K562 (cell line): Measurements from ENCODE around the gene RFNG. TPM values are rescaled to one million over a fixed set of nuclear protein-coding genes. Genes with fewer than 3 reads are reported as not detected.

Experiments
- ATAC-seq: fragments of 200-7000 bp; cut with Tn5 transposase; 3 replicates; pipeline ENCODE4 v1.9.1; 2020; ENCODE audit warnings: moderate library complexity
- BruUV-seq: library from RNA; stranded (reverse); fragments of 400-500 nt; replicated peaks from 2 replicates; lab custom pipeline; 2021; lab: Mats Ljungman, UMichigan
- CTCF ChIA-PET: fragments of 300-600 bp; formaldehyde crosslinking; extraction: SDS; loops from one replicate; lab custom pipeline; 2021; ENCODE audit warnings: low intra/inter-chr PET ratio; lab: Yijun Ruan, JAX
- POLR2A ChIA-PET: fragments of 300-600, 350-650 bp; sonication (Branson Sonifier 250); formaldehyde crosslinking; extraction: SDS; loops from one replicate; lab custom pipeline; 2021; ENCODE audit warnings: antibody characterized with exemption, inconsistent platforms; lab: Yijun Ruan, JAX
- DNase-seq, 4 experiments: peaks; one replicate each; pipeline versions ENCODE4 v3.0.0 to v3.0.0-alpha.2; 2011 to 2018; ENCODE audit warnings: low spot score in 3 of 4, mixed read lengths in 3 of 4; ENCODE audit errors: extremely low read depth in 1 of 4
- FAIRE-seq: peaks from 2 replicates; lab custom pipeline; 2011; peaks lifted over from hg19 to GRCh38; lab: Jason Lieb, UNC
- H2AFZ ChIP-seq: 2 replicates; pipeline ENCODE4 v1.6.0; 2011; ENCODE audit warnings: low read depth, low read length, control low read depth, inconsistent platforms
- H3K27ac ChIP-seq: fragments of 200-600 bp; 3 replicates; pipeline ENCODE4 v1.8.0; 2011; ENCODE audit warnings: low read depth, mild to moderate bottlenecking, control low read depth, inconsistent platforms, low read length, moderate library complexity, mixed read lengths; ENCODE audit errors: extremely low read depth
- H3K27me3 ChIP-seq, 2 experiments: fragments of 300-600 bp in 1 of 2; 2 replicates in 1 of 2; 3 replicates in 1 of 2; pipeline versions ENCODE4 v1.6.0 to v1.8.0; 2011; ENCODE audit warnings: inconsistent platforms in 2 of 2, low read length in 2 of 2, mild to moderate bottlenecking in 1 of 2, mixed read lengths in 1 of 2, moderate library complexity in 1 of 2; ENCODE audit not compliant: control insufficient read depth in 2 of 2, insufficient read depth in 2 of 2
- H3K36me3 ChIP-seq: fragments of 300-600 bp; 3 replicates; pipeline ENCODE4 v1.8.0; 2011; ENCODE audit warnings: mild to moderate bottlenecking, low read length, inconsistent platforms; ENCODE audit not compliant: control insufficient read depth, insufficient read depth
- H3K4me1 ChIP-seq, 2 experiments: fragments of 200-600 bp in 1 of 2; replicated peaks in 1 of 2; 2 replicates in 1 of 2; 3 replicates in 1 of 2; pipeline versions ENCODE4 v1.5.1 to v1.8.0; 2011; ENCODE audit warnings: inconsistent platforms in 2 of 2, low read length in 2 of 2, mild to moderate bottlenecking in 1 of 2, mixed read lengths in 1 of 2, moderate library complexity in 1 of 2; ENCODE audit not compliant: control insufficient read depth in 2 of 2, insufficient read depth in 2 of 2
- H3K4me2 ChIP-seq: 2 replicates; pipeline ENCODE4 v1.6.1; 2011; ENCODE audit warnings: low read length, control low read depth, inconsistent platforms, mixed read lengths; ENCODE audit not compliant: insufficient read depth
- H3K4me3 ChIP-seq: fragments of 200-600 bp; sonication (generic), shearing (Covaris generic); 2 replicates; pipeline ENCODE4 v1.5.1; 2016; ENCODE audit warnings: control low read depth, inconsistent platforms
- H3K79me2 ChIP-seq: fragments of 200-600 bp; 3 replicates; pipeline ENCODE4 v1.8.0; 2011; ENCODE audit warnings: low read length, inconsistent platforms; ENCODE audit not compliant: control insufficient read depth, insufficient read depth
- H3K9ac ChIP-seq, 2 experiments: 2 replicates each; pipeline versions ENCODE4 v1.6.0 to v1.6.1; 2011; ENCODE audit warnings: low read depth in 2 of 2, low read length in 2 of 2, control low read depth in 1 of 2, inconsistent platforms in 1 of 2, mild to moderate bottlenecking in 1 of 2, mixed read lengths in 1 of 2; ENCODE audit not compliant: insufficient read depth in 1 of 2
- H3K9me1 ChIP-seq: one replicate; pipeline ENCODE4 v1.6.0; 2011; ENCODE audit warnings: inconsistent platforms, mild to moderate bottlenecking, low read length, moderate library complexity; ENCODE audit not compliant: control insufficient read depth, insufficient read depth
- H3K9me3 ChIP-seq: replicated peaks from 2 replicates; pipeline ENCODE4 v1.5.1; 2011; ENCODE audit warnings: low read depth, low read length, inconsistent platforms; ENCODE audit not compliant: control insufficient read depth, insufficient read depth
- H4K20me1 ChIP-seq: replicated peaks from 2 replicates; pipeline ENCODE4 v1.6.1; 2011; ENCODE audit warnings: low read length, inconsistent platforms, mixed read lengths; ENCODE audit not compliant: control insufficient read depth, insufficient read depth
- FIP1L1 ChIP-seq: fragments of 200-400 bp; formaldehyde crosslinking; IDR thresholded peaks from 2 replicates; pipeline ENCODE4 v1.6.1; 2018; ENCODE audit warnings: mild to moderate bottlenecking, low read depth, low read length; ENCODE audit not compliant: poor library complexity, severe bottlenecking
- HNRNPK ChIP-seq: fragments of 200-400 bp; formaldehyde crosslinking; IDR thresholded peaks from one replicate; pipeline ENCODE4 v1.6.1; 2018; ENCODE audit warnings: mild to moderate bottlenecking, low read depth, low read length; ENCODE audit not compliant: poor library complexity, severe bottlenecking
- MTA3 ChIP-seq: fragments of 450-650 bp; formaldehyde crosslinking; IDR thresholded peaks from 2 replicates; pipeline ENCODE4 v1.6.1; 2017; ENCODE audit warnings: mild to moderate bottlenecking, borderline replicate concordance
- MXI1 ChIP-seq: IDR thresholded peaks from 2 replicates; pipeline ENCODE4 v1.6.1; 2011; ENCODE audit warnings: low read depth, mild to moderate bottlenecking, improper control_type of control experiment, low read length
- SIN3A ChIP-seq, 2 experiments: fragments of 150-350 bp in 1 of 2; IDR thresholded peaks; 2 replicates each; pipeline ENCODE4 v1.6.1; 2011 to 2016; ENCODE audit warnings: borderline replicate concordance in 2 of 2, low read depth in 2 of 2, low read length in 2 of 2, mild to moderate bottlenecking in 2 of 2, moderate library complexity in 2 of 2; ENCODE audit not compliant: control insufficient read depth in 1 of 2
- THAP12 ChIP-seq: fragments of 250-450 bp; sonication (Bioruptor Pico); IDR thresholded peaks from 2 replicates; pipeline ENCODE4 v1.9.0; 2021; ENCODE audit warnings: mild to moderate bottlenecking, inconsistent platforms
- YY1 ChIP-seq, 3 experiments: IDR thresholded peaks; 2 replicates each; pipeline ENCODE4 v1.6.1; 2011; ENCODE audit warnings: low read length in 2 of 3, mild to moderate bottlenecking in 2 of 3, moderate library complexity in 2 of 3, borderline replicate concordance in 1 of 3, control low read depth in 1 of 3, low read depth in 1 of 3; ENCODE audit not compliant: insufficient read depth in 3 of 3, insufficient replicate concordance in 2 of 3, control insufficient read depth in 1 of 3, insufficient read length in 1 of 3; ENCODE audit errors: extremely low read depth in 1 of 3
- ZBTB11 ChIP-seq, 3 experiments: fragments of 200-800 bp in 1 of 3; fragments of 250-450 bp in 1 of 3; fragments of 450-650 bp in 1 of 3; sonication (Bioruptor Pico) in 1 of 3; sonication (Bioruptor generic) in 1 of 3; formaldehyde crosslinking in 1 of 3; IDR thresholded peaks; 2 replicates each; pipeline versions ENCODE4 v1.6.1 to v1.8.0; 2016 to 2022; ENCODE audit warnings: mild to moderate bottlenecking in 2 of 3, missing genetic modification characterization in 2 of 3, missing compliant biosample characterization in 1 of 3, moderate library complexity in 1 of 3
- ZBTB7A ChIP-seq: IDR thresholded peaks from 2 replicates; pipeline ENCODE4 v1.6.1; 2011; ENCODE audit warnings: low read depth, mild to moderate bottlenecking, low read length, moderate library complexity, borderline replicate concordance; ENCODE audit not compliant: control insufficient read depth
- WGBS: fragments of 100-300 bp; shearing (Covaris generic); methylation state at CpG from one replicate; pipeline ENCODE4 v1.1.6; 2016; ENCODE audit warnings: low coverage, mixed read lengths; ENCODE audit not compliant: insufficient coverage; ENCODE audit errors: missing lambda C conversion rate; 5-methylcytosine and 5-hydroxymethylcytosine counted together
- in situ Hi-C: fragments of 300-500 bp; cut with MboI; formaldehyde crosslinking; loops from 4 replicates; pipeline ENCODE4 v1.15.0; 2018; ENCODE audit warnings: inconsistent platforms, mixed read lengths
- intact Hi-C: fragments of 100-400 bp; cut with micrococcal nuclease; formaldehyde crosslinking; loops from 2 replicates; pipeline ENCODE4 v1.14.2; 2022
- polyA plus RNA-seq, 8 experiments: library from polyadenylated mRNA; depleted of rRNA in 4 of 8; stranded (reverse) in 5 of 8; unstranded in 3 of 8; fragments of >200 nt; fragmentation: Nextera tagmentation in 2 of 8; fragmentation: Illumina TruSeq in 1 of 8; extraction: Ambion mirVana in 2 of 8; extraction: Trizol in 1 of 8; gene quantifications; 2 replicates each; pipeline versions ENCODE4 v1.2.1 to v1.2.3, GENCODE V29; 2011 to 2014; ENCODE audit warnings: inconsistent platforms in 1 of 8, missing spikeins in 1 of 8
- total RNA-seq, 7 experiments: library from RNA; depleted of rRNA in 6 of 7; stranded (reverse); fragments of >200 nt in 6 of 7; fragmentation: Illumina TruSeq in 2 of 7; extraction: Trizol in 2 of 7; gene quantifications; 2 replicates each; pipeline versions ENCODE4 v1.2.1 to v1.2.3, GENCODE V29; 2011 to 2021; ENCODE audit warnings: low replicate concordance in 1 of 7

Gene RFNG
- total and polyA plus RNA-seq, 9 of the 15 experiments (the other 6 are each of a cell fraction or from before 2014, with no cell fraction given) = 0.32 to 32.8 (median 9.5) TPM

GRCh38 chr17:82022310-82022980 is 29.2 kb downstream of the RFNG start, which contains the start of gene CENPX:
Gene CENPX (minus strand): TSS chr17:82022878. CDS start chr17:82022861, 17 bp downstream.
- H3K27ac ChIP-seq = peak within 1 kb of the TSS; percentile 77
- peaks cover 14 to 91% of the 10 kb centered on the region in 2 experiments for H3K4me1 ChIP-seq
- H3K9me1 ChIP-seq = no peaks in the 10 kb centered on the region
- no peaks in the 10 kb centered on the region for H3K9me3 ChIP-seq
- under 1% methylated on average over 39 of the region's 64 CpGs for WGBS
- peaks cover 36% of the 10 kb centered on the region for H3K79me2 ChIP-seq
- H3K36me3 ChIP-seq = peaks cover 30% of the 10 kb centered on the region; the same call in 1 of the 3 replicates
- in situ Hi-C loops (no loop called here), intact Hi-C loops (loop anchor here (2.0 to 5.0 kb wide), 2 partner anchors 45 to 162 kb away; partner anchors contain the start of genes ASPSCR1 and P4HB)
- BruUV-seq = TSS peak; percentile 69
- ChIA-PET CTCF (interaction anchor here (1.2 to 6.6 kb wide), 2 partner anchors 63 to 532 kb away, joined by 4 to 103 read pairs; partner anchors contain the start of gene NOTUM), POLR2A (interaction anchor here (0.5 to 5.0 kb wide), 13 partner anchors 9 to 306 kb away, joined by 3 to 51 read pairs (median 3); partner anchors contain the start of genes ALYREF, ANAPC11, ASPSCR1 and DCXR)
- H3K27me3 ChIP-seq = no peaks in the 10 kb centered on the region
- no peak for DNase-seq
- FAIRE-seq = no peak
- peak within 1 kb of the TSS; percentile 84 for H3K4me2 ChIP-seq
- H2AFZ ChIP-seq = peak within 1 kb of the TSS; percentile 71
- peak within 1 kb of the TSS; percentile 91 for H3K4me3 ChIP-seq
- H4K20me1 ChIP-seq = peaks cover 17% of the 10 kb centered on the region
- H3K9ac ChIP-seq = peak within 1 kb of the TSS; percentile 75 to 97
- peak; percentile 2; the same call in 1 of the 3 replicates for ATAC-seq
- TF ChIP-seq YY1 (IDR thresholded peaks at IDR 0.05; ENCODE audit: borderline replicate concordance in 1 of 3, control insufficient read depth in 1 of 3, extremely low read depth in 1 of 3, insufficient read depth in 3 of 3, insufficient read length in 1 of 3, insufficient replicate concordance in 2 of 3, low read depth in 1 of 3, low read length in 2 of 3) (peak in 2 of 3 experiments; percentile 49 to 73), SIN3A (IDR thresholded peaks at IDR 0.05; ENCODE audit: borderline replicate concordance in 2 of 2, control insufficient read depth in 1 of 2, low read depth in 2 of 2, low read length in 2 of 2) (peak; percentile 65 to 83; a peak in 2 of 4 replicates), HNRNPK (peak; percentile 60), ZBTB11 (CRISPR knock-in tag; IDR thresholded peaks at IDR 0.05) (peak in 1 of 3 experiments; percentile 52; a peak in 1 of 6 replicates), THAP12 (peak; percentile 85), MTA3 (peak; percentile 29; the same call in 1 of the 2 replicates), ZBTB7A (peak; percentile 81), FIP1L1 (peak; percentile 30), MXI1 (peak; percentile 52; the same call in 1 of the 2 replicates)
